ENCODE results near the gene PSTPIP2.
"Not testable (repeated sequence)": the region's sequence is repeated elsewhere in the genome, so short reads cannot be mapped to it uniquely, and the experiment has no call there.

The PSTPIP2 gene

GRCh38 chr18:46055838-46056230 is 16.2 kb downstream of the PSTPIP2 start:
- DNase-seq (ENCODE audit: insufficient read length, low spot score) (no peak), FAIRE-seq (no peak)
- no peak for TF ChIP-seq POLR2A (IDR thresholded peaks at IDR 0.05; ENCODE audit: low read depth, low read length)

GRCh38 chr18:46054956-46055837 is 16.9 kb downstream of the PSTPIP2 start:
- TF ChIP-seq POLR2A (IDR thresholded peaks at IDR 0.05; ENCODE audit: low read depth, low read length): no peak
- DNase-seq (ENCODE audit: insufficient read length, low spot score) (no peak), FAIRE-seq (no peak)

GRCh38 chr18:46053368-46054095 is 18.5 kb downstream of the PSTPIP2 start:
- TF ChIP-seq POLR2A (IDR thresholded peaks at IDR 0.05; ENCODE audit: low read depth, low read length): no peak
- DNase-seq (ENCODE audit: insufficient read length, low spot score): no peak
- FAIRE-seq: no peak

- TF ChIP-seq POLR2A (IDR thresholded peaks at IDR 0.05; ENCODE audit: low read depth, low read length): no peak
- FAIRE-seq (no peak), DNase-seq (ENCODE audit: insufficient read length, low spot score) (no peak)
Observed at GRCh38 chr18:46051731-46052461, 20.2 kb downstream of the PSTPIP2 start.

- no peak for TF ChIP-seq POLR2A (IDR thresholded peaks at IDR 0.05; ENCODE audit: low read depth, low read length)
- DNase-seq (ENCODE audit: insufficient read length, low spot score): no peak
- FAIRE-seq: no peak
Observed at GRCh38 chr18:46050268-46050667, 21.8 kb downstream of the PSTPIP2 start.

GRCh38 chr18:46048641-46049040 is 23.4 kb downstream of the PSTPIP2 start:
- FAIRE-seq (no peak), DNase-seq (ENCODE audit: insufficient read length, low spot score) (no peak)
- no peak for TF ChIP-seq POLR2A (IDR thresholded peaks at IDR 0.05; ENCODE audit: low read depth, low read length)

- DNase-seq (ENCODE audit: insufficient read length, low spot score); FAIRE-seq: not testable (repeated sequence)
Observed at GRCh38 chr18:46047369-46047768, 24.7 kb downstream of the PSTPIP2 start.

GRCh38 chr18:46046688-46047087 is 25.4 kb downstream of the PSTPIP2 start:
- TF ChIP-seq POLR2A (IDR thresholded peaks at IDR 0.05; ENCODE audit: low read depth, low read length): no peak
- DNase-seq (ENCODE audit: insufficient read length, low spot score) (no peak), FAIRE-seq (no peak)

GRCh38 chr18:46046126-46046525 is 25.9 kb downstream of the PSTPIP2 start:
- FAIRE-seq (no peak), DNase-seq (ENCODE audit: insufficient read length, low spot score) (no peak)
- no peak for TF ChIP-seq POLR2A (IDR thresholded peaks at IDR 0.05; ENCODE audit: low read depth, low read length)

GRCh38 chr18:46042571-46043123 is 29.4 kb downstream of the PSTPIP2 start:
- FAIRE-seq (peak; percentile 72), DNase-seq (ENCODE audit: insufficient read length, low spot score) (no peak)
- no peak for TF ChIP-seq POLR2A (IDR thresholded peaks at IDR 0.05; ENCODE audit: low read depth, low read length)

GRCh38 chr18:46040747-46041104 is 31.3 kb downstream of the PSTPIP2 start:
- DNase-seq (ENCODE audit: insufficient read length, low spot score): no peak
- no peak for TF ChIP-seq POLR2A (IDR thresholded peaks at IDR 0.05; ENCODE audit: low read depth, low read length)
- no peak for FAIRE-seq

- DNase-seq (ENCODE audit: insufficient read length, low spot score) (no peak), FAIRE-seq (no peak)
- TF ChIP-seq POLR2A (IDR thresholded peaks at IDR 0.05; ENCODE audit: low read depth, low read length): no peak
Observed at GRCh38 chr18:46040033-46040746, 31.9 kb downstream of the PSTPIP2 start.

GRCh38 chr18:46037512-46038305 is 34.4 kb downstream of the PSTPIP2 start:
- FAIRE-seq (no peak), DNase-seq (ENCODE audit: insufficient read length, low spot score) (no peak)
- no peak for TF ChIP-seq POLR2A (IDR thresholded peaks at IDR 0.05; ENCODE audit: low read depth, low read length)
